ENCODE measurements around the gene SRP54.
"Not testable (repeated sequence)": the region's sequence is repeated elsewhere in the genome, so short reads cannot be mapped to it uniquely, and the experiment has no call there.

Gene SRP54

DNA sequence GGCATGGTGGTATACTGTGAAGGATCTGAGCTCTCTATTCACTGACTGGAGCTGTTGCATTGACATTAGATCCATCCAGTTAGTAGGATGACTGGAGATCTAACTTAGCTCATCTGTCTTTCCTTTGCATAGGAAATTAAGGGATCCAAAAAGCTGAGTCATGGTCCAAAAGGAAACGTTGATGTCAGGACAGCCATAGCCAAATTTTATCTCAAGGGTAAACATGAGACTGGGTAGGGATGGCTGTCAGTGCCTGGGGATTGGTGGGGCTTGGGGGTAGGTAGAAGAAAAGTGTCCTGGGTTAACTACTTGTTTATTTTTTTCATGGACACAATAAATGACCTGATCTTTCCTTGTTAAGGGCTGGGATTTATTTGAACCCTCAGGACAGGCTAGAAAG lies 67.9 kb downstream of the SRP54 start:
- no peak for DNase-seq

DNA sequence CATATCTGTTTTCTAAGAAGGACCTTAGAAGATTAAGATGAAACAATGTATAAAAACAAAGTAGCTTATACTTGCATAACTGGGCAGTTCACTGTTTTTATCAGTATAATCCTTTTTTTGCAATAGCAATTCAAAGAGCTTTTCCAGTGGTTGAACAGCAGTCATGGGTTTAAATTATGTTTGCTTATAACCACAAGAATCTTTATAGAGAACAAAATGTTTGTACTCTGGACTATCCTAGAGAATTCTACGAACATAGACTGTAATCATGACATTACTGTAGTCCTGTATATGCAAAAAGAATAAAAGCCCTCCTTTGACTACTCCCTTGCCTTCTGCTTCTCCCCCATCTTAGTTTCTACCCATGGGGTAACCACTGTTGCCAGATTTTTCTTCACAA lies 69.0 kb downstream of the SRP54 start:
- DNase-seq: no peak

DNA sequence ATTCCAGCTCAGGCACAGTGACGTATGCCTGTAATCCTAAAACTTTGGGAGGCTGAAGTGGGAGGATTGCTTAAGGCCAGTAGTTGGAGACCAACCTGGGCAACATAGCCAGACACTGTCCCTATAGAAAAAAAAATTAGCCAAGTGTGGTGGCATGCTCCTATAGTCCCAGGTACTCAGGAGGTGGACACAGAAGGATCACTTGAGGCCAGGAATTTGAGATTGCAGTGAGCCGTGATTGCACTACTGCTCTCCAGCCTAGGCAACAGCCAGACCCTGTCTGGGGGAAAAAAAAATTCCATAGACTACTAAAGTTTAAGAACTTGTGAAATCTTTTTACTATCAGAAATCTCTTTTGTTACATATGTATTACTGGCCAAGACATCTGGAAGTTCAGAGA lies 69.8 kb downstream of the SRP54 start:
- DNase-seq: no peak

DNA sequence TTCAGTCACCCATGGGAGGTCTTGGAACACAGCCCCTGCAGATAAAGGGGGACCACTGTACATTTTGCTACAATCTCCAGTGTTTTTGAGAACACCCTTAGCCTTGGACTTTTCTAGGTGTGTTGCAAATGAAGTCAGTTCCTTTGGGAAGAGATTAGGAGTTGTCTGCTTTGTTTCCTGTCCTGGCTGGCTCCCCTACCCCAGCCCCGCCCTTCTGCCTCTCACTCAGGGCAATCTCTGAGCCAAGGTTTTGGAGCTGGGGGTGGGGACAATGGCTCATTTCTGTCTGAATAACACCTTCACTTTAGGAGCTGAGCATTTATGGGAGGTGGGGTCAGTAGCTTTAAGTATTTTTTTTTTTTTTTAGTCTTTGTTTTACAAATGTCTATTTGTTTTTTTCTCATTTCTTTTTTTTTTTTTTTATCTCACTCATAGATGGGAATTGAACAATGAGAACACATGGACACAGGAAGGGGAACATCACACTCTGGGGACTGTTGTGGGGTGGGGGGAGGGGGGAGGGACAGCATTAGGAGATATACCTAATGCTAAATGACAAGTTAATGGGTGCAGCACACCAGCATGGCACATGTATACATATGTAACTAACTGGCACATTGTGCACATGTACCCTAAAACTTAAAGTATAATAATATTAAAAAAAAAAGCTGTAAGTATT lies 78.5 kb downstream of the SRP54 start:
- DNase-seq: not testable (repeated sequence)

DNA sequence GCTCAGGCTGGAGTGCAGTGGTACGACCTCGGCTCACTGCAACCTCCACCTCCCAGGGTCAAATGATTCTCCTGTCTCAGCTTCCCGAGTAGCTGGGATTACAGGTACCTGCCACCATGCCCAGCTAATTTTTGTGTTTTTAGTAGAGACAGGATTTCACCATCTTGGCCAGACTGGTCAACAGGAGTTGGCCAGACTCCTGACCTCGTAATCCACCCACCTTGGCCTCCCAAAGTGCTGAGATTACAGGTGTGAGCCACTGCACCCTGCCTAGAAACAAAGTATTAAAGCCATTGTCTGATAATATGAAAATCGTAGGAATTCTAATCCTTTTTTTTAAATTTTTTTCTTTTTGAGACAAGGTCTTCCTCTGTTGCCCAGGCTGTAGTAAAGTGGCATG lies 82.9 kb downstream of the SRP54 start:
- not testable (repeated sequence) for DNase-seq

DNA sequence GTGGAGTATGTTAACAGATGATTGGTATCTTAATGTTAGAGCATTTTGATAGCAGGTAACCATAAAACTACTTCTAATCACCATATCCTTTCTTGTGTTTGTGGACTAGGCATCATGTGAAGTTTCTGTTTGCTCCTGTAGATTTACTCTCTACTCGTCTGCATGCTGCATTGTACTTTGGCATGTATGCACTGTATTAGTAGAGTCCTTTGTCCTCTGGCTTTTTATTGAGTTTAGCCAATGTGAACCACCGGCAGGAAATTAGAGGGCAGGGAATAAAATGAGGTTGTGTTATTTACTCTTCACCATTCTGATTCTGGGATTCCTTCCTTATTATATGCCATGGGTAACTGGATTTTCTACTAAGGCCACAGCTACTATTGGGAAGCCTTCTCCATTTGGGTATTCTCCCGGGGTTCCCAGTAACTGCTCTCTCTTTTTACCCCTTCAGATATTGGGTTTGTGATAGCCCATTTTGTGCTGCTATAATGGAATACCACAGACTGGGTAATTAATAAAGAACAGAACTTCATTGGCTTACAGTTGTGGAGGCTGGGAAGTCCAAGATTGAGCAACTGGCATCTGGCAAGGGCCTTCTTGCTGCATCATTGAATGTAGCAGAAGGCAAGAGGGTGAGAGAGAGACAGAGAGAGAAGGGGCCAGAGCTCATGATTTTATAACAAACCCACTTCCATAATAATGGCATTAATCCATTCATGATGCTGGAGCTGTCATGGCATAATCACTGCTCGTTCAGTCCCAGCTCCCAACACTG lies 85.6 kb downstream of the SRP54 start:
- no peak for DNase-seq

DNA sequence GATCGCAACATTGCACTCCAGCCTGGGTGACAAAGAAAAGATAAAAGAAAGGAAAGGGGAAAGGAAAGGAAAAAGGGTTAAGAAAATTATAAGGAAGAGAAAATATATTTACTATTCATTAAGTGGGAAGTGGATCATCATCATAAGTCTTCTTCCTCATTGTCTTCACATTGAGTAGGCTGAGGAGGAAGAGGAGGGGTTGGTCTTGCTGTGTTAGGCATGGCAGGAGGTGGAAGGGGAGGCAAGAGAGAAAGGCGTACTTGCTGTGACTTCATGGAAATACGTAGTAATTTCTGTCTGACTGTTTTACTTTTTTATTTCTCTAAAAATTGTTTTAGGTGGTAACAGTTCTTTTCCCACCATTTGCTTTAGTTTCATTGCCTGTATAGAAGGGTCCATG lies 89.4 kb downstream of the SRP54 start:
- DNase-seq: no peak

DNA sequence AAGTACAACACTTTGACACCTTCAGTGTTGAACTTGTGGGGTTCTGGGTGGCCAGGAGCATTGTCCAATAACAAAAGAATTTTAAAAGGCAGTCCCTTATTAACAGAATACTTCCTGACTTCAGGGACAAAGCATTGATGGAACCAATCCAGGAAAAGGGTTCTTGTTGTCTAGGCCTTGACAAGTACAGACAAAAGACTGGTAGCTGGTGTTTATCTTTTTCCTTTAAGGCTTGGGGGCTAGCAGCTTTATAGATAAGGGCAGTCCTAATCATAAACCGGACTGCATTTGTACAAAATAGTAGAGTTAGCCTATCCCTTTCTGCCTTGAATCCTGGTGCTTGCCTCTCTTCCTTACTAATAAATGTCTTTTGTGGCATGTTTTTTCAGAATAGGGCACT lies 90.7 kb downstream of the SRP54 start:
- no peak for DNase-seq

DNA sequence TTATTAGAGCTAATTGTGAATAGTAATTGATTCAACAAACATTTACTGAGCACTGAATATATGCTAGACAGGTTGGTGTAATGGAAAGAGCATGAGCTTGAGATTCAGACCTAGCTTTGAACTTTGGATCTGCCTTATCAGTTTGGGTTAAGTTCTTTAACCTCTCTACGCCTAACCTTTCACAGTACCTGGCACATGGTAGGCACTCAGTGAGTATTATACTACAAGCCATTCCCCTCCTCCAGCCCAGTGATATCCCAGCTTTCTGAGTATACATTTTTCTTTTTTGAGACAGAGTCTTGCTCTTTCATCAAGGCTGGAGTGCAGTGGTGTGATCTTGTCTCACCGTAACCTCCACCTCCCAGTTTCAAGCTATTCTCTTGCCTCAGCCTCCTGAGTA lies 95.3 kb downstream of the SRP54 start:
- DNase-seq: no peak

Measured in NCI-H524 treated with DMSO at 0.1 percent for 48 hours (cell line).